Panc1 (cell line): Measurements from ENCODE around the gene SELENOM. TPM values are rescaled to one million over a fixed set of nuclear protein-coding genes. Genes with fewer than 3 reads are reported as not detected.

Source experiments
- ATAC-seq: fragments of 200-7000 bp; cut with Tn5 transposase; 2 replicates; pipeline ENCODE4 v1.9.1; 2020; ENCODE audit warnings: mild to moderate bottlenecking, moderate library complexity
- BruUV-seq: library from RNA; stranded (reverse); fragments of 400-500 nt; replicated peaks from 2 replicates; lab custom pipeline; 2021; lab: Mats Ljungman, UMichigan
- CTCF ChIA-PET: fragments of 300-600 bp; sonication (Branson Sonifier 250); formaldehyde crosslinking; loops from one replicate; lab custom pipeline; 2022; ENCODE audit warnings: antibody characterized with exemption; lab: Charles Lee
- POLR2A ChIA-PET: fragments of 300-600 bp; sonication (Branson Sonifier 250); formaldehyde crosslinking; loops from one replicate; lab custom pipeline; 2022; ENCODE audit warnings: antibody characterized with exemption; lab: Charles Lee
- DNase-seq: peaks from one replicate; pipeline ENCODE4 v3.0.0-alpha.2; 2010; ENCODE audit warnings: low read depth, low spot score
- H3K27ac ChIP-seq: 2 replicates; pipeline ENCODE4 v1.5.1; 2011; ENCODE audit warnings: mild to moderate bottlenecking, low read length, inconsistent platforms
- H3K27me3 ChIP-seq: fragments of 200-500 bp; sonication (Bioruptor generic); 2 replicates; pipeline ENCODE4 v1.6.0; 2014; ENCODE audit warnings: low read length, inconsistent platforms; ENCODE audit not compliant: control insufficient read depth, insufficient read depth
- H3K36me3 ChIP-seq: fragments of 200-500 bp; sonication (Bioruptor generic); 2 replicates; pipeline ENCODE4 v1.5.1; 2014; ENCODE audit warnings: inconsistent platforms, mild to moderate bottlenecking, low read length, moderate library complexity; ENCODE audit not compliant: control insufficient read depth, insufficient read depth
- H3K4me1 ChIP-seq: 2 replicates; pipeline ENCODE4 v1.5.1; 2011; ENCODE audit warnings: inconsistent platforms, mild to moderate bottlenecking, low read length, moderate library complexity; ENCODE audit not compliant: control insufficient read depth, insufficient read depth
- H3K4me3 ChIP-seq, 2 experiments: 2 replicates each; pipeline ENCODE4 v1.5.1; 2011 to 2012; ENCODE audit warnings: low read depth in 2 of 2, low read length in 2 of 2, mild to moderate bottlenecking in 2 of 2, inconsistent platforms in 1 of 2, moderate library complexity in 1 of 2
- H3K9me3 ChIP-seq: fragments of 200-500 bp; sonication (Bioruptor generic); 2 replicates; pipeline ENCODE4 v1.5.1; 2014; ENCODE audit warnings: low read depth, mild to moderate bottlenecking, inconsistent platforms, low read length, moderate library complexity; ENCODE audit not compliant: control insufficient read depth, insufficient read depth
- CTCF ChIP-seq: fragments of 450-650 bp; IDR thresholded peaks from 2 replicates; pipeline ENCODE4 v1.5.1; 2017; ENCODE audit warnings: mild to moderate bottlenecking
- POLR2AphosphoS5 ChIP-seq: IDR thresholded peaks from 2 replicates; pipeline ENCODE4 v1.6.1; 2012; ENCODE audit warnings: mild to moderate bottlenecking, low read depth, low read length, moderate library complexity
- REST ChIP-seq, 2 experiments: IDR thresholded peaks; 2 replicates each; pipeline ENCODE4 v1.6.1; 2011 to 2012; ENCODE audit warnings: low read depth in 2 of 2, control low read depth in 1 of 2, low read length in 1 of 2, mild to moderate bottlenecking in 1 of 2, moderate library complexity in 1 of 2; ENCODE audit not compliant: insufficient read depth in 1 of 2
- SIN3A ChIP-seq: IDR thresholded peaks from 2 replicates; pipeline ENCODE4 v1.6.1; 2012; ENCODE audit warnings: low read depth, mild to moderate bottlenecking, low read length, moderate library complexity, borderline replicate concordance; ENCODE audit not compliant: insufficient read depth
- TCF7L2 ChIP-seq: IDR thresholded peaks from 2 replicates; pipeline ENCODE4 v1.6.1; 2011; ENCODE audit warnings: mild to moderate bottlenecking, low read depth, low read length, inconsistent platforms
- in situ Hi-C: cut with HindIII; loops from 2 replicates; pipeline ENCODE4 v1.10.0; 2016; ENCODE audit warnings: low sequenced_read_pairs, low pct_unique_long_range_greater_than_20kb
- intact Hi-C: fragments of 100-400 bp; cut with micrococcal nuclease; formaldehyde crosslinking; loops from one replicate; pipeline ENCODE4 v1.10.0; 2022; ENCODE audit not compliant: unreplicated experiment
- total RNA-seq: library from RNA; stranded (reverse); gene quantifications from one replicate; pipeline ENCODE4 v1.2.1, GENCODE V29; 2021; ENCODE audit not compliant: unreplicated experiment

SELENOM gene
- total RNA-seq, 1 experiment from 2014 or later = 84.4 TPM

- H3K9me3 ChIP-seq = no peaks in the 10 kb centered on the region
- intact Hi-C loops (no loop called here), in situ Hi-C loops (no loop called here)
- DNase-seq (no peak), ATAC-seq (no peak)
- no peaks in the 10 kb centered on the region for H3K27me3 ChIP-seq
- no TSS peak for BruUV-seq
- CTCF ChIA-PET = no interaction called here
- POLR2A ChIA-PET = interaction anchor here (0.7 kb wide), 1 partner anchor 163 kb away, joined by 3 read pairs; no protein-coding TSS in a partner anchor
- no peaks in the 10 kb centered on the region for H3K36me3 ChIP-seq
- no peak overlapping the region for H3K27ac ChIP-seq
- H3K4me1 ChIP-seq = no peaks in the 10 kb centered on the region
- TF ChIP-seq CTCF (no peak; the same call in none of the 2 replicates), REST (IDR thresholded peaks at IDR 0.05; ENCODE audit: insufficient read depth in 1 of 2, low read depth in 2 of 2, low read length in 1 of 2) (no peak), TCF7L2 (no peak), POLR2AphosphoS5 (no peak), SIN3A (no peak)
- H3K4me3 ChIP-seq = no peak overlapping the region
Measured at GRCh38 chr22:31150615-31151014, 43.2 kb upstream of the SELENOM start.

- Histone ChIP-seq H3K4me1 (no peaks in the 10 kb centered on the region), H3K27me3 (no peaks in the 10 kb centered on the region), H3K36me3 (no peaks in the 10 kb centered on the region), H3K4me3 (no peak overlapping the region), H3K27ac (peak overlapping the region; percentile 34; the same call in 1 of the 2 replicates), H3K9me3 (no peaks in the 10 kb centered on the region)
- ATAC-seq (peak; percentile 99), DNase-seq (peak; percentile 67)
- in situ Hi-C loops = no loop called here
- TF ChIP-seq CTCF = peak; percentile 93
- TF ChIP-seq POLR2AphosphoS5 = no peak
- CTCF ChIA-PET = interaction anchor here (1.0 to 1.4 kb wide), 3 partner anchors 41 to 64 kb away, joined by 3 to 4 read pairs (median 4); partner anchors contain the start of gene SELENOM
- intact Hi-C loops = no loop called here
- POLR2A ChIA-PET = no interaction called here
- BruUV-seq = no TSS peak
Measured at GRCh38 chr22:31148953-31149627, 41.7 kb upstream of the SELENOM start.
